HEK293T (cell line): ENCODE data around the gene DMXL1.
"Not testable (repeated sequence)": the region's sequence is repeated elsewhere in the genome, so short reads cannot be mapped to it uniquely, and the experiment has no call there.

Source experiments
- CTCF ChIA-PET: fragments of 350-600 bp; formaldehyde crosslinking; extraction: SDS; loops from one replicate; lab custom pipeline; 2021; ENCODE audit warnings: antibody characterized with exemption, inconsistent platforms; lab: Yijun Ruan, JAX
- POLR2A ChIA-PET: fragments of 350-600 bp; formaldehyde crosslinking; extraction: SDS; loops from one replicate; lab custom pipeline; 2020; ENCODE audit warnings: antibody characterized with exemption, inconsistent platforms; lab: Yijun Ruan, JAX
- DNase-seq: peaks from one replicate; pipeline ENCODE4 v3.0.0; 2012; ENCODE audit warnings: mixed read lengths; ENCODE audit errors: extremely low spot score
- ARNT ChIP-seq: fragments of 450-650 bp; IDR thresholded peaks from 2 replicates; pipeline ENCODE4 v1.6.1; 2017; ENCODE audit warnings: mild to moderate bottlenecking
- BHLHE40 ChIP-seq: fragments of 450-650 bp; IDR thresholded peaks from 2 replicates; pipeline ENCODE4 v1.6.1; 2016; ENCODE audit warnings: mild to moderate bottlenecking, moderate library complexity, borderline replicate concordance
- CTBP1 ChIP-seq: fragments of 450-650 bp; IDR thresholded peaks from 2 replicates; pipeline ENCODE4 v1.6.1; 2016; ENCODE audit warnings: borderline replicate concordance
- ELF4 ChIP-seq: fragments of 450-650 bp; IDR thresholded peaks from 2 replicates; pipeline ENCODE4 v1.6.1; 2017; ENCODE audit warnings: antibody characterized with exemption
- FOXA1 ChIP-seq: fragments of 450-650 bp; IDR thresholded peaks from 2 replicates; pipeline ENCODE4 v1.6.1; 2016; ENCODE audit warnings: mild to moderate bottlenecking
- FOXK2 ChIP-seq: fragments of 450-650 bp; IDR thresholded peaks from 2 replicates; pipeline ENCODE4 v1.6.1; 2016; ENCODE audit warnings: mild to moderate bottlenecking
- FOXM1 ChIP-seq: fragments of 450-650 bp; IDR thresholded peaks from 2 replicates; pipeline ENCODE4 v1.6.1; 2017; ENCODE audit warnings: mild to moderate bottlenecking, borderline replicate concordance
- HDGF ChIP-seq: fragments of 450-650 bp; IDR thresholded peaks from 2 replicates; pipeline ENCODE4 v1.6.1; 2017; ENCODE audit warnings: antibody characterized with exemption, borderline replicate concordance
- L3MBTL2 ChIP-seq: fragments of 450-650 bp; conservative IDR thresholded peaks from 2 replicates; pipeline ENCODE4 v1.6.1; 2016; ENCODE audit warnings: mild to moderate bottlenecking
- LEF1 ChIP-seq: fragments of 450-650 bp; IDR thresholded peaks from 2 replicates; pipeline ENCODE4 v1.6.1; 2017; ENCODE audit warnings: mild to moderate bottlenecking, borderline replicate concordance
- NFRKB ChIP-seq: fragments of 450-650 bp; IDR thresholded peaks from 2 replicates; pipeline ENCODE4 v1.6.1; 2016; ENCODE audit warnings: mild to moderate bottlenecking, moderate library complexity
- SP1 ChIP-seq: fragments of 450-650 bp; IDR thresholded peaks from 2 replicates; pipeline ENCODE4 v1.6.1; 2017
- SUZ12 ChIP-seq: fragments of 450-650 bp; IDR thresholded peaks from 2 replicates; pipeline ENCODE4 v1.6.1; 2016; ENCODE audit warnings: mild to moderate bottlenecking
- TARDBP ChIP-seq: fragments of 450-650 bp; IDR thresholded peaks from 2 replicates; pipeline ENCODE4 v1.6.1; 2016
- ZNF384 ChIP-seq: fragments of 450-650 bp; IDR thresholded peaks from 2 replicates; pipeline ENCODE4 v1.6.1; 2016
- TF ChIP-seq, protein P1 (sequence below): fragments of 450-650 bp; IDR thresholded peaks from 2 replicates; pipeline ENCODE4 v1.6.1; 2016

DMXL1 gene

DNA sequence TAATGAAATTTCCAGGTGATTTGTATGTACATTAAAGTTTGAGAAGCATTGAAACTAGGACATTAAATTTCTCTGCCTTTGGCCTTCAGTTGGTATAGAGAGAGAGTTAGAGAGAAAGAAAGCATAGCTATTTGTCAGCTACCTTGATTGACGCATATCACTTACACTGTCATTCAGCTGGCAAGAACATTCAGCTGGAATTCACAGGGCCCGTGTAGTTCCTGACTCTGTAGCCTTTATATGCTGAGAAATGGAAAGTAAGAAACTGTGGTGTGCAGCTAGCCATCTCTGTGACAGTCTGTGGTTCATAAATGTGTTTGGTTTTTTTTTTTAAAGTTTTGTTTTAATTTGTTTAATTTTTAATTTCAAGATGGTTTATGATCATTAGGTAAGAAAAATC lies 58.9 kb downstream of the DMXL1 start:
- ChIA-PET POLR2A (interaction anchor here (0.9 kb wide), 1 partner anchor 59 kb away, joined by 4 read pairs; the partner anchor contains the start of gene DMXL1), CTCF (no interaction called here)
- TF ChIP-seq ARNT = no peak
- TF ChIP-seq TARDBP = no peak
- no peak for TF ChIP-seq FOXK2
- TF ChIP-seq SP1 = no peak
- no peak for TF ChIP-seq FOXA1
- no peak for TF ChIP-seq ELF4
- TF ChIP-seq FOXM1 = no peak
- DNase-seq = no peak

DNA sequence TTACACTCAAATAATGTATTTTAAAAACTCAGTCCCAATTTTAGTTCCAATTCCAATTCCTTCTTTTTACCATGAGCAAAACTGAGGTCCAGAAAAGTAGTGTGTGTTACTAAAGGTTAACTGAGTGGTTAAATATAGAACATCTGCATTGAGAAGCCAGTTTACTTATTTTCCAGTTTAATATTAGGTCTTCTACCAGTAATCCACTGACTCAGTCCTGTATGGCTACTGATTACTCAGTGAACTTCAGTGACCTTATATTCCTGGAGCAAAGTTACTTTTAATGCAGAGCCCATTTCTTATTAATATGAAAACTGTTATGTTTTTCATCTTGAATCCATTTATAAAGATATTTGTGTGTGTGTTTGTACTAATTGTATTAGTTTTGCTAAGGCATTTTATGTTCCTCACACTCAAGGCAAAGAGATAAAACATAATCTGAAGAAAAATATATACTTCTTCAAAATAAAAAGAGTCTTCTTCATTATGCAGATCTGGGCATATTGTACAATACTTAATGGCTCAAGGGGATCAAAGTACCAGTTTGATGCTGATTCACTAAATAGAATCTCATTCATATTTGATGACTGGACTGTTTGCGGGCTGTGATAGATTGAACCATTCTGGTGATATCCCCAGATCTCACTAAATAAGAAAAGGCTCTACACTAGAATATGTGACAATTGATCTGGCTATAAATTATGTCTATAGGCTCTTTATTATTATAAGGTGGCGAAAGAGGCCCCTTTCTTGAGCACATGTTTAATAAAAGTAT lies 60.8 kb downstream of the DMXL1 start:
- ChIA-PET CTCF (no interaction called here), POLR2A (no interaction called here)
- no peak for DNase-seq
- no peak for TF ChIP-seq FOXM1
- no peak for TF ChIP-seq L3MBTL2
- TF ChIP-seq SUZ12 = no peak
- TF ChIP-seq ZNF384 = no peak
- no peak for TF ChIP-seq ARNT
- no peak for TF ChIP-seq HDGF
- no peak for TF ChIP-seq TARDBP
- no peak for TF ChIP-seq LEF1
- no peak for TF ChIP-seq FOXA1
- no peak for TF ChIP-seq BHLHE40
- TF ChIP-seq FOXK2 = no peak
- TF ChIP-seq ELF4 = no peak
- no peak for TF ChIP-seq SP1
- no peak for TF ChIP-seq NFRKB

DNA sequence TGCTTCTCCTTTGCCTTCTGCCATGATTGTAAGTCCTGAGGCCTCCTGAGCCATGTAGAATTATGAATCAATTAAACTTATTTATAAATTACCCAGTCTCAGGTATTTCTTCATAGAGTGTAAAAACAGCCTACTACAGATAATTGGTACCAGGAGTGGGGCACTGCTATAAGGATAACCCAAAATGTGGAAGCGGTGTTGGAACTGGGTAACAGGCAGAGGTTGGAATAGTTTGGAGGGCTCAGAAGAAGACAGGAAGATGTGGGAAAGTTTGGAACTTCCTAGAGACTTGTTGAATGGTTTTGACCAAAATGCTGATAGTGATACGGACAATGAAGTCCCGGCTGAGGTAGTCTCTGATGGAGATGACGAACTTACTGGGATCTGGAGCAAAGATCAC lies 64.9 kb downstream of the DMXL1 start:
- DNase-seq, POLR2A ChIA-PET, CTCF ChIA-PET: not testable (repeated sequence)

DNA sequence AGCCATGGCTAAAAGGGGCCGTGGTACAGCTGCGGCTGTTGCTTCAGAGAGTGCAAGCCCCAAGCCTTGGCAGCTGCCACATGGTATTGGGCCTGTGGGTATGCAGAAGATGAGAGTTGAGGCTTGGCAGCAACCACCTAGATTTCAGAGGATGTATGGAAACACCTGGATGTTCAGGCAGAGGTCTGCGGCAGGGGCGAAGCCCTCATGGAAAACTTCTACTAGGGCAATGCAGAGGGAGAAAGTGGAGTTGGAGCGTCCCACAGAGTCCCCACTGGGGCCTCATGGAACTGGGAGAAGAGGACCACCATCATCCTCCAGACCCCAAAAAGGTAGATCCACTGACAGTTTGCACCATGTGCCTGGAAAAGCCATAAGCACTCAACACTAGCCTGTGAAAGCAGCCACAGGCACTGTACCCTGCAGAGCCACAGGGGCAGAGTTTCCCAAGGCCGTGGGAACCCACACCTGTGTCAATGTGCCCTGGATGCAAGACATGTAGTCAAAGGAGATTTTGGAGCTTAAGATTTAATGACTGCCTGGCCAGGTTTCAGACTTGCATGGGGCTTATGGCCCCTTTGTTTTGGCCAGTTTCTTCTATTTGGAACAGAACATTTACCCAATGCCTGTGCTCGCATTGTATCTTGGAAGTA lies 65.9 kb downstream of the DMXL1 start:
- ChIA-PET CTCF (no interaction called here), POLR2A (no interaction called here)

DNA sequence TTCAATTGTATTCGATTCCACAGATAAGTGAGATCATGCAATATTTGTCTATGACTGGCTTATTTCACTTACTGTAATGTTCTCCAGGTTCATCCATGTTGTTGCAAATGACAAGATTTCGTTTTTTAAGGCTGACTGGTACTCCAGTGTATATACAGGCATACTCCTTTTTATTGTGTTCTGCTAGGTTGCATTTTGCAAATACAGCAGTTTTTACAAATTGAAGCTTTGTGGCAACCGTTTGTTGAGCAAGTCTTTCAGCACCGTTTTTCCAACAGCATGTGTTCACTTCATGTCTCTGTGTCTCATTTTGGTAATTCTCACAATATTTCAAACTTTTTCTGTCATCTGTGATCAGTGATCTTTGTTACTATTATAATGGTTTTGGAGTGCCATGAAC lies 82.7 kb downstream of the DMXL1 start:
- no peak for DNase-seq
- POLR2A ChIA-PET = no interaction called here
- CTCF ChIA-PET = no interaction called here
- TF ChIP-seq SP1 (no peak), L3MBTL2 (no peak), ZNF384 (no peak), NFRKB (no peak), ARNT (no peak), HDGF (no peak), FOXK2 (no peak), BHLHE40 (no peak), FOXA1 (no peak), SUZ12 (no peak), LEF1 (no peak), CTBP1 (no peak), ELF4 (no peak), FOXM1 (no peak), TARDBP (no peak)
- TF ChIP-seq, protein P1, sequence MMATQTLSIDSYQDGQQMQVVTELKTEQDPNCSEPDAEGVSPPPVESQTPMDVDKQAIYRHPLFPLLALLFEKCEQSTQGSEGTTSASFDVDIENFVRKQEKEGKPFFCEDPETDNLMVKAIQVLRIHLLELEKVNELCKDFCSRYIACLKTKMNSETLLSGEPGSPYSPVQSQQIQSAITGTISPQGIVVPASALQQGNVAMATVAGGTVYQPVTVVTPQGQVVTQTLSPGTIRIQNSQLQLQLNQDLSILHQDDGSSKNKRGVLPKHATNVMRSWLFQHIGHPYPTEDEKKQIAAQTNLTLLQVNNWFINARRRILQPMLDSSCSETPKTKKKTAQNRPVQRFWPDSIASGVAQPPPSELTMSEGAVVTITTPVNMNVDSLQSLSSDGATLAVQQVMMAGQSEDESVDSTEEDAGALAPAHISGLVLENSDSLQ = no peak

More for the DNA sequence above, 65.9 kb downstream of the DMXL1 start:
- no peak for TF ChIP-seq FOXM1
- TF ChIP-seq CTBP1 = no peak
- TF ChIP-seq SUZ12 = no peak
- TF ChIP-seq, protein P1 = no peak
- no peak for TF ChIP-seq FOXK2
- TF ChIP-seq BHLHE40 = no peak
- TF ChIP-seq LEF1 = no peak
- TF ChIP-seq SP1 = no peak
- TF ChIP-seq ZNF384 = no peak
- TF ChIP-seq TARDBP = no peak
- no peak for TF ChIP-seq L3MBTL2
- TF ChIP-seq FOXA1 = no peak
- no peak for TF ChIP-seq ELF4
- no peak for TF ChIP-seq NFRKB
- no peak for DNase-seq

DNA sequence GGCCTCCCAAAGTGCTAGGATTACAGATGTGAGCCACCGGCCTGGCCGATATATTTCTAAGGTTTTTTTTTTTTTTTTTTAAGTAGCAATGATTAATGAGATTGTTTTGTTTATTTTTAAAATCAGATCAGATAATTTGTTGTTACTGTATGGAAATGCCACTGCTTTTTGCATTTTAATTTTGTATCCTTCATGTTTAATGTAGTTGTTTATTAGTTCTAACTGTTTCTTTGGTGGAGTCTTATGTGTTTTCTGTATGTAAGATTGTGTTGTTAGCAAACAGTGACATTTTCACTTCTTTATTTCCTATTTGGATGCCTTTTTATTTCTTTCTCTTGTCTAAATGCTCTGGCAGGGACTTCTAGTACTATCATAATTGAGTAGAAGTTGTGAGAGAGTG lies 87.3 kb downstream of the DMXL1 start:
- TF ChIP-seq FOXA1 = no peak
- no peak for TF ChIP-seq BHLHE40
- no peak for TF ChIP-seq CTBP1
- TF ChIP-seq FOXM1 = no peak
- no peak for TF ChIP-seq NFRKB
- TF ChIP-seq TARDBP = no peak
- TF ChIP-seq SP1 = no peak
- TF ChIP-seq SUZ12 = no peak
- TF ChIP-seq, protein P1 = no peak
- no peak for TF ChIP-seq ARNT
- no peak for TF ChIP-seq FOXK2
- TF ChIP-seq ZNF384 = no peak
- TF ChIP-seq LEF1 = no peak
- TF ChIP-seq ELF4 = no peak
- no peak for TF ChIP-seq HDGF
- no peak for TF ChIP-seq L3MBTL2
- CTCF ChIA-PET = interaction anchor here (0.6 kb wide), 1 partner anchor 138 kb away, joined by 6 read pairs; no protein-coding TSS in a partner anchor
- POLR2A ChIA-PET = no interaction called here
- DNase-seq = no peak
